MCF 10A (cell line): ENCODE results near the gene TSSK6. TPM values are rescaled to one million over a fixed set of nuclear protein-coding genes. Genes with fewer than 3 reads are reported as not detected.

ENCODE experiments used
- BruUV-seq: library from RNA; stranded (reverse); fragments of 400-500 nt; replicated peaks from 2 replicates; lab custom pipeline; 2021; lab: Mats Ljungman, UMichigan
- CTCF ChIA-PET: fragments of 300-600 bp; sonication (Branson Sonifier 250); formaldehyde crosslinking; extraction: SDS; loops from one replicate; lab custom pipeline; 2021; ENCODE audit warnings: antibody characterized with exemption, inconsistent platforms; lab: Yijun Ruan, JAX
- POLR2A ChIA-PET: fragments of 300-600, 350-650 bp; sonication (Branson Sonifier 250); formaldehyde crosslinking; extraction: SDS; loops from one replicate; lab custom pipeline; 2020; ENCODE audit warnings: antibody characterized with exemption, inconsistent platforms; lab: Yijun Ruan, JAX
- DNase-seq: peaks from one replicate; pipeline ENCODE4 v3.0.0-alpha.2; 2018; ENCODE audit not compliant: unreplicated experiment
- H3K27ac Mint-ChIP-seq: one replicate; pipeline ENCODE4 v1.8.0; 2022; ENCODE audit warnings: mild to moderate bottlenecking, low read depth, mixed read lengths; ENCODE audit not compliant: unreplicated experiment
- H3K27me3 Mint-ChIP-seq: one replicate; pipeline ENCODE4 v1.8.0; 2022; ENCODE audit warnings: mixed read lengths; ENCODE audit not compliant: insufficient read depth, unreplicated experiment
- H3K36me3 Mint-ChIP-seq: one replicate; pipeline ENCODE4 v1.8.0; 2022; ENCODE audit warnings: mild to moderate bottlenecking, moderate library complexity, mixed read lengths; ENCODE audit not compliant: insufficient read depth, unreplicated experiment
- H3K4me1 Mint-ChIP-seq: one replicate; pipeline ENCODE4 v1.8.0; 2022; ENCODE audit warnings: mixed read lengths; ENCODE audit not compliant: insufficient read depth, unreplicated experiment
- H3K4me3 Mint-ChIP-seq: one replicate; pipeline ENCODE4 v1.8.0; 2022; ENCODE audit warnings: mild to moderate bottlenecking, moderate library complexity, mixed read lengths; ENCODE audit not compliant: unreplicated experiment
- H3K9me3 Mint-ChIP-seq: one replicate; pipeline ENCODE4 v1.8.0; 2022; ENCODE audit warnings: mixed read lengths; ENCODE audit not compliant: unreplicated experiment
- intact Hi-C: fragments of 100-400 bp; cut with micrococcal nuclease; formaldehyde crosslinking; loops from 2 replicates; pipeline ENCODE4 v1.14.1; 2022
- total RNA-seq: library from RNA; stranded (reverse); gene quantifications from 2 replicates; pipeline ENCODE4 v1.2.3, GENCODE V29; 2022
- TF ChIP-seq, protein P1 (sequence below): fragments of 200-600 bp; IDR thresholded peaks from one replicate; pipeline ENCODE4 v1.8.0; 2022; ENCODE audit warnings: antibody characterized with exemption, mild to moderate bottlenecking; ENCODE audit not compliant: unreplicated experiment

The TSSK6 gene
- total RNA-seq, 1 experiment from 2014 or later, result 4.8 TPM

GRCh38 chr19:19468424-19469050, 46.8 kb downstream of the TSSK6 start:
- H3K4me1 Mint-ChIP-seq, result peaks cover 6% of the 10 kb centered on the region
- no peak overlapping the region for H3K27ac Mint-ChIP-seq
- H3K9me3 Mint-ChIP-seq, result no peaks in the 10 kb centered on the region
- TSS peak; percentile 19 for BruUV-seq
- intact Hi-C loops, result no loop called here
- H3K36me3 Mint-ChIP-seq, result peaks cover 53% of the 10 kb centered on the region
- no peaks in the 10 kb centered on the region for H3K27me3 Mint-ChIP-seq
- ChIA-PET CTCF (interaction anchor here (0.6 to 2.5 kb wide), 2 partner anchors 22 to 416 kb away, joined by 3 to 12 read pairs; no protein-coding TSS in a partner anchor), POLR2A (interaction anchor here (0.7 kb wide), 1 partner anchor 935 kb away, joined by 3 read pairs; no protein-coding TSS in a partner anchor)
- DNase-seq, result no peak
- TF ChIP-seq, protein P1, sequence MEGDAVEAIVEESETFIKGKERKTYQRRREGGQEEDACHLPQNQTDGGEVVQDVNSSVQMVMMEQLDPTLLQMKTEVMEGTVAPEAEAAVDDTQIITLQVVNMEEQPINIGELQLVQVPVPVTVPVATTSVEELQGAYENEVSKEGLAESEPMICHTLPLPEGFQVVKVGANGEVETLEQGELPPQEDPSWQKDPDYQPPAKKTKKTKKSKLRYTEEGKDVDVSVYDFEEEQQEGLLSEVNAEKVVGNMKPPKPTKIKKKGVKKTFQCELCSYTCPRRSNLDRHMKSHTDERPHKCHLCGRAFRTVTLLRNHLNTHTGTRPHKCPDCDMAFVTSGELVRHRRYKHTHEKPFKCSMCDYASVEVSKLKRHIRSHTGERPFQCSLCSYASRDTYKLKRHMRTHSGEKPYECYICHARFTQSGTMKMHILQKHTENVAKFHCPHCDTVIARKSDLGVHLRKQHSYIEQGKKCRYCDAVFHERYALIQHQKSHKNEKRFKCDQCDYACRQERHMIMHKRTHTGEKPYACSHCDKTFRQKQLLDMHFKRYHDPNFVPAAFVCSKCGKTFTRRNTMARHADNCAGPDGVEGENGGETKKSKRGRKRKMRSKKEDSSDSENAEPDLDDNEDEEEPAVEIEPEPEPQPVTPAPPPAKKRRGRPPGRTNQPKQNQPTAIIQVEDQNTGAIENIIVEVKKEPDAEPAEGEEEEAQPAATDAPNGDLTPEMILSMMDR, result no peak
- no peak overlapping the region for H3K4me3 Mint-ChIP-seq

- H3K4me3 Mint-ChIP-seq, result no peak overlapping the region
- H3K27ac Mint-ChIP-seq, result no peak overlapping the region
- H3K36me3 Mint-ChIP-seq, result peaks cover 61% of the 10 kb centered on the region
- BruUV-seq, result no TSS peak
- DNase-seq, result no peak
- intact Hi-C loops, result no loop called here
- ChIA-PET POLR2A (no interaction called here), CTCF (interaction anchor here (1.2 kb wide), 1 partner anchor 88 kb away, joined by 3 read pairs; no protein-coding TSS in a partner anchor)
- H3K9me3 Mint-ChIP-seq, result no peaks in the 10 kb centered on the region
- TF ChIP-seq, protein P1, result no peak
- no peaks in the 10 kb centered on the region for H3K27me3 Mint-ChIP-seq
- peaks cover 23% of the 10 kb centered on the region for H3K4me1 Mint-ChIP-seq
Observed at GRCh38 chr19:19466201-19466600, 49.1 kb downstream of the TSSK6 start.

DNA sequence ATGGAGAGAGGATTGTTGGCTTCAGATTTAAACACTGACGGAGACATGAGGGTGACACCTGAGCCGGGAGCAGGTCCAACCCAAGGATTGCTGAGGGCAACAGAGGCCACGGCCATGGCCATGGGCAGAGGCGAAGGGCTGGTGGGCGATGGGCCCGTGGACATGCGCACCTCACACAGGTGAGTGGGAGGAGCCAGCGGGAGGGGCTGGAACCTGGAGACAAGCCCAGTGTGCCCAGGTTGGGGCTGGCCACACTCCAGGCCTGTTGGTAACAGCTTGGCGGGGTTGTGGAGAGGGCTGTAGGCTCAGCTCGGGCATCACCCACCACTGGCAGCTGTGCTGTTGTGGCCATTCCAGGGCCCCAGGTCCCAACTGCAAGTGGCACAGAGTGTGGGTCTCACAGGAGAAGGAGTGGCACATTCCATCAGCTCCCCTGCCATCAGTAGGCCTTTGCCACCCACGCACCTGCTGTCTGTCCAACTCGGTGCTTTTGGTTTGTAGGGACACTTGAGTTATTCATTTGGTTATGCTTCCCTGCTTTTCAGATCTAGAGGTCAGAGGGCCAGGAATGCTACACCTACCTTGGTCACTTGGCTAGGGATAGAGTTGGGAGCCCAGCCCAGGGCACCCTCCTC, 49.8 kb downstream of the TSSK6 start:
- Mint-ChIP-seq H3K4me1 (peaks cover 29% of the 10 kb centered on the region), H3K36me3 (peaks cover 57% of the 10 kb centered on the region), H3K27ac (no peak overlapping the region), H3K9me3 (no peaks in the 10 kb centered on the region), H3K27me3 (no peaks in the 10 kb centered on the region), H3K4me3 (no peak overlapping the region)
- POLR2A ChIA-PET, result no interaction called here
- TF ChIP-seq, protein P1, result no peak
- intact Hi-C loops, result no loop called here
- DNase-seq, result no peak
- no TSS peak for BruUV-seq
- CTCF ChIA-PET, result no interaction called here

GRCh38 chr19:19464339-19465098, 50.8 kb downstream of the TSSK6 start:
- Mint-ChIP-seq H3K27ac (peak overlapping the region; percentile 88), H3K4me3 (no peak overlapping the region), H3K36me3 (peaks cover 54% of the 10 kb centered on the region), H3K9me3 (no peaks in the 10 kb centered on the region), H3K4me1 (peaks cover 37% of the 10 kb centered on the region), H3K27me3 (no peaks in the 10 kb centered on the region)
- CTCF ChIA-PET, result no interaction called here
- no TSS peak for BruUV-seq
- TF ChIP-seq, protein P1, result no peak
- DNase-seq, result no peak
- intact Hi-C loops, result no loop called here
- POLR2A ChIA-PET, result interaction anchor here (1.3 kb wide), 1 partner anchor 14 kb away, joined by 3 read pairs; no protein-coding TSS in a partner anchor
